SK-N-DZ (cell line): ENCODE data around the gene COPB1.

Experiments used
- DNase-seq: peaks from one replicate; pipeline ENCODE4 v3.0.0-alpha.2; 2015; ENCODE audit warnings: low spot score
- small RNA-seq, 2 experiments: library from RNA; depleted of rRNA; stranded (forward); fragments of <200 nt; gene quantifications; one replicate each; pipeline ENCODE3, GENCODE V24; 2014

Gene COPB1

GRCh38 chr11:14425621-14426020, 74.0 kb downstream of the COPB1 start:
- no peak for DNase-seq

DNA sequence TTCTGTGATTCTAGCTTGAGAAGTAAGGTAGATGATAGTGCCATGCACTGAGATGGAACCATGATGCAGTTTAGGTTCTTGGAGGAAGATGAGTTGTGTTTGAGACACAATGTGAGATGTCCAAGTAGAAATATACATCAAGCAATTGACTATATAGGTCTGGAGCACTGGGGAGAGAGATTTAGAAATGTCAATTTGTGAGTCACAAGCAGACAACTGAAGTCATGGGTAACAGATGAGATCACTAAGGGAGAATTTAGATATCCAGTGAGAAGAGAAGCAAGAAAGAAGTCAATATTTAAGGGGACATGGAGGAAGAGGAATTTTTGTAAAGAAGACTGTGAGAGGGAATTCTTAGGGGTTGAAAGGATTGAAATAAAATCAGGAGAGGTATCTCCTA, 75.5 kb downstream of the COPB1 start:
- DNase-seq = no peak

- DNase-seq = no peak
Observed at GRCh38 chr11:14423633-14424032, 76.0 kb downstream of the COPB1 start.

DNA sequence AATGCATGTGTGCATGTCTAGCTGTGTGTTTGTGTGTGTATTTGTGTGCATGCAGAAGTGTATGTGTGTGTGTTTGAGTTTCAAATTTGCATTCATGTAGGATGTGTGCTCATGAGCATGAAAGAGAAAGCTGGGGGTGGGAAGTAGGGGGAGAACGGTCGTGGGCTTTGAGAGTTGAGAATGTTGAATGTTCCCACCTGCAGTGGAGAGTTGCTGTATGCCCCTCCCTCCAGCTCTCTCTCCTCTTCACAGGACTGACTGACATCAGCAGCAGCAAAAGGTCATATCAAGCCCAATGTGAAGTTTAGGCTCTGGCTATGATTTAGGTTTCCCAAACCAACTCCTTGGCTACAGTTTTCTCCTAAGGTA, 76.8 kb downstream of the COPB1 start:
- no peak for DNase-seq

DNA sequence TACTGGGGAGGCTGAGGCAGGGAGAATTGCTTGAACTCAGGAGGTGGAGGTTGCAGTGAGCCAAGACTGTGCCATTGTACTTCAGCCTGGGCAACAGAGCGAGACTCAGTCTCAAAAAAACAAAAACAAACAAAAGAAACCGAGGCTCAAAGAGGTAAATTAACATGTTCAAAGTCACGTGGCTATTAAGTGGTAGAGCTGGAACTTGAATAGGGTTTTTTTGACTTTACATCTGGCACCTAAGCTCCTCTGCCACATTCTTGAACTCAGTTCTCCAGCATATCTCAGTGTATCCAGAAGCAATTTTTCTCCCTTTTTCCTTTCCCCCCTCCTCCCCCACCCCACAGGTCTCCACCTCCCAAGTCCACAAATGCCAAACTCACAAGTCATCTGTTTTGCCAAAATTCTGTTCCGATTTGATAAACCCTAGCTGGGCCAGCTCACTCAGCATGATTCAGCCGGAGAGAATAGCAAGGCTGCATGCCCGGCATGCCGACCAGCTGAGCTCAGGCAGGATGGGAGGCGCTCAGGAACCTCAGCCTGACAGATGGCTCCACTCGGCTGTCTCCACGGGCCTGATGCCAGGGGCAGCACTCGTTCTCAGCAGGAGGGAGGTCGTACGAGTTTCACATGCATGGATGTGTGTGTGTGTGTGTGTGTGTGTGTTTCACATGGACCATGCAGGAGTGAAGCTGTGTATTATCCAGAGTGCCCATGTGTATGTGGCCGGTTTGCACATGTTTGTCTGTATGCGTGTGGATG, 77.4 kb downstream of the COPB1 start:
- peak; percentile 26 for DNase-seq

DNA sequence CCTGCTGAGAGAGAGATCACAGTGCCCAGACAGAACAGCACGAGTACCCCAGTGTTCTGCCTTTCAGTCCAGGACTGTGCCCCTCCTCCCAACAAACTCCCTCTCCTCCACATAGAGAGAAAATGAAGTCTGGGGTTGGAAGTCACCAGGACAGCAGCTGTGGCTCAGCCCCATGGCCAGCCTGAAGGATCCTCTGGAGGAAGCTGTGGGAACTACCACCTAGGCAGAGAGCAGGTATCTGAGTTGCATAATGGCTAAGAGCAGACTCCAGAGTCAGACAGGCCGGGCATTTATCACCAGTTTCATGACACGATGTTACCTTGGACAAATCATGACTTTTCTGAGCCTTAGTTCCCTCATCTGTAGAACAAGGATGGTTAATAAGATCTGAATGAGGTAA, 79.4 kb downstream of the COPB1 start:
- DNase-seq = no peak

- DNase-seq = peak; percentile 13
Observed at GRCh38 chr11:14418801-14419417, 80.7 kb downstream of the COPB1 start.

GRCh38 chr11:14417617-14418374, 81.8 kb downstream of the COPB1 start:
- no peak for DNase-seq

- no peak for DNase-seq
Observed at GRCh38 chr11:14417186-14417585, 82.4 kb downstream of the COPB1 start.

GRCh38 chr11:14414470-14415461, 84.8 kb downstream of the COPB1 start:
- peak; percentile 14 for DNase-seq

- DNase-seq = no peak
Observed at GRCh38 chr11:14413307-14414069, 86.1 kb downstream of the COPB1 start.

- DNase-seq = no peak
Observed at GRCh38 chr11:14411818-14412217, 87.8 kb downstream of the COPB1 start.

GRCh38 chr11:14409891-14410290, 89.7 kb downstream of the COPB1 start:
- DNase-seq = no peak

GRCh38 chr11:14408612-14409011, 91.0 kb downstream of the COPB1 start:
- DNase-seq = no peak

Small RNA genes lying within 50 kb of the gene (small RNA-seq; reads per million reads assigned to genes)
- gene RNU7-49P = 0 reads per million in 2 experiments
